Testis (tissue), 3 donors: ENCODE results near the gene IQGAP1. TPM values are rescaled to one million over a fixed set of nuclear protein-coding genes. Genes with fewer than 3 reads are reported as not detected.

Experiments
- DNase-seq: peaks from one replicate; pipeline ENCODE4 v3.0.0-alpha.2; 2019
- H3K27ac ChIP-seq, 2 donors: fragments of 200-600 bp; sonication (generic); one replicate each; pipeline ENCODE4 v1.5.1; 2019
- H3K27me3 ChIP-seq: fragments of 200-600 bp; sonication (generic); one replicate; pipeline ENCODE4 v1.5.1; 2019
- H3K36me3 ChIP-seq: fragments of 200-600 bp; sonication (generic); one replicate; pipeline ENCODE4 v1.5.1; 2017; ENCODE audit warnings: low read depth; ENCODE audit errors: missing control alignments
- H3K4me1 ChIP-seq: fragments of 200-600 bp; sonication (generic); one replicate; pipeline ENCODE4 v1.5.1; 2019
- H3K4me3 ChIP-seq, 2 donors: fragments of 200-600 bp; sonication (generic); one replicate each; pipeline ENCODE4 v1.5.1; 2017 to 2019
- H3K9me3 ChIP-seq: fragments of 200-600 bp; sonication (generic); one replicate; pipeline ENCODE4 v1.5.1; 2017
- POLR2A ChIP-seq: fragments of 450-650 bp; IDR thresholded peaks from one replicate; pipeline ENCODE4 v1.6.1; 2017; ENCODE audit warnings: antibody characterized with exemption, mild to moderate bottlenecking, moderate library complexity
- WGBS, 2 donors: methylation state at CpG; one replicate each; pipeline ENCODE4 v1.1.5; 2018; 5-methylcytosine and 5-hydroxymethylcytosine counted together
- intact Hi-C: fragments of 100-400 bp; cut with DNase I; formaldehyde crosslinking; loops from one replicate; pipeline ENCODE4 v1.15.1; 2023; ENCODE audit warnings: low total_unique reads
- polyA plus RNA-seq: library from polyadenylated mRNA; stranded (reverse); fragments of 350-450 nt; fragmentation: Illumina TruSeq; extraction: RNeasy Lipid Tissue Mini Kit (QIAGEN cat#74804); gene quantifications from one replicate; pipeline ENCODE4 v1.2.3, GENCODE V29; 2014; ENCODE audit warnings: low read depth, low replicate concordance; ENCODE audit not compliant: insufficient read depth
- total RNA-seq, 2 donors: library from RNA; depleted of rRNA; stranded (reverse); fragments of >200 nt; gene quantifications; one replicate each; pipeline ENCODE4 v1.2.3, GENCODE V29; 2016
- TF ChIP-seq, protein P1 (sequence below), 3 experiments: fragments of 450-650 bp in 2 of 3; fragments of 200-600 bp in 1 of 3; sonication (generic) in 1 of 3; IDR thresholded peaks; one replicate each; pipeline ENCODE4 v1.5.1; 2016 to 2019; ENCODE audit warnings: antibody characterized with exemption in 3 of 3, mild to moderate bottlenecking in 2 of 3, moderate library complexity in 1 of 3

Gene IQGAP1
- total and polyA plus RNA-seq, 3 donors from 2014 or later = 44.4 to 102 (median 86.9) TPM

- Histone ChIP-seq H3K27ac (peak overlapping the region in 1 of 2 donors; percentile 65), H3K36me3 (no peaks in the 10 kb centered on the region), H3K4me3 (no peak overlapping the region), H3K9me3 (no peaks in the 10 kb centered on the region), H3K27me3 (no peaks in the 10 kb centered on the region), H3K4me1 (peaks cover 30% of the 10 kb centered on the region)
- TF ChIP-seq POLR2A = no peak
- TF ChIP-seq, protein P1, sequence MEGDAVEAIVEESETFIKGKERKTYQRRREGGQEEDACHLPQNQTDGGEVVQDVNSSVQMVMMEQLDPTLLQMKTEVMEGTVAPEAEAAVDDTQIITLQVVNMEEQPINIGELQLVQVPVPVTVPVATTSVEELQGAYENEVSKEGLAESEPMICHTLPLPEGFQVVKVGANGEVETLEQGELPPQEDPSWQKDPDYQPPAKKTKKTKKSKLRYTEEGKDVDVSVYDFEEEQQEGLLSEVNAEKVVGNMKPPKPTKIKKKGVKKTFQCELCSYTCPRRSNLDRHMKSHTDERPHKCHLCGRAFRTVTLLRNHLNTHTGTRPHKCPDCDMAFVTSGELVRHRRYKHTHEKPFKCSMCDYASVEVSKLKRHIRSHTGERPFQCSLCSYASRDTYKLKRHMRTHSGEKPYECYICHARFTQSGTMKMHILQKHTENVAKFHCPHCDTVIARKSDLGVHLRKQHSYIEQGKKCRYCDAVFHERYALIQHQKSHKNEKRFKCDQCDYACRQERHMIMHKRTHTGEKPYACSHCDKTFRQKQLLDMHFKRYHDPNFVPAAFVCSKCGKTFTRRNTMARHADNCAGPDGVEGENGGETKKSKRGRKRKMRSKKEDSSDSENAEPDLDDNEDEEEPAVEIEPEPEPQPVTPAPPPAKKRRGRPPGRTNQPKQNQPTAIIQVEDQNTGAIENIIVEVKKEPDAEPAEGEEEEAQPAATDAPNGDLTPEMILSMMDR (IDR thresholded peaks at IDR 0.05) = no peak
- 74 to 82% methylated on average over 7 of the region's 7 CpGs for WGBS, 2 donors
- no peak for DNase-seq
- intact Hi-C loops = no loop called here
Observed at GRCh38 chr15:90400005-90400758, 12.1 kb downstream of the IQGAP1 start.

GRCh38 chr15:90400759-90401314 lies 12.8 kb downstream of the IQGAP1 start:
- Histone ChIP-seq H3K27ac (peak overlapping the region in 1 of 2 donors; percentile 65), H3K27me3 (no peaks in the 10 kb centered on the region), H3K36me3 (no peaks in the 10 kb centered on the region), H3K4me1 (peaks cover 27% of the 10 kb centered on the region), H3K4me3 (no peak overlapping the region), H3K9me3 (no peaks in the 10 kb centered on the region)
- TF ChIP-seq, protein P1 (IDR thresholded peaks at IDR 0.05) = no peak
- no peak for TF ChIP-seq POLR2A
- WGBS, 2 donors = 45 to 46% methylated on average over 7 of the region's 7 CpGs
- intact Hi-C loops = no loop called here
- DNase-seq = peak; percentile 58

DNA sequence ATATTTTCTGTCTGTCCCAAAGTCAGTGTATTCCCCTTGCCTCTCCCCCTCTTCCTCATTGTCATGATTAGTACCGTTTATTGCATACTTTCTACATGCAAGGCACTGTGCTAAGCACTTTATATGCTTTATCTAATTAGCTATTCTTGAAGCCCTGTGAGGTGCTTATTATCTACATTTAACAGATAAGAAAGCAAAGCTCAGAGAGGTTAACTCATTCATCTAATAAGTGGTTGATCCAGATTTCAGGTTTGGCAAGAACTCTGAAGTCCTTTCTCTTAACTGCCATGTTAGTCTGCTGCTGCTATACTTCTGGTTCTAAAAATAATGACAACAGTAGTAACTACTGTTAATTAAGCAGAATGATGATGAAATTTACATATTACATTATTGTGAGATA lies 13.5 kb downstream of the IQGAP1 start:
- intact Hi-C loops = no loop called here
- H3K4me1 ChIP-seq = peaks cover 24% of the 10 kb centered on the region

DNA sequence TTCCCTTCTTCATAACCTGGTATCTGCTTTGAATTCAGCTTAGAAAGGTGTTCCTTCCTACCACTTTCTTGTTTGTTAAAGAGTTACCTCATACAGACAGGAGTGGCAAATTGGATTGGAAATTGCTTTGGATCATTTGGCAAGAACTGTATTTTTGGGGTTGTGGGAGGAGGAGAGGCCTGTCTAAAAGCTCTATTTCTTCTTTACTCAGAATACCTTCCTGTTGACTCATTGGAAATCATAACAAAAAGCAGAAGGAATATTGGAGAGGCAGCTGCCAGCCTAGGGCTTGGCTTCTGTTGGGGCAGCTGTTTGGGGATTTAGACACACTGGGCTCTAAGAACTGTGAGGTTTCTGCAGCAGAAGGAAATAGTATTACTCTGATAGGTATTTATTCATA lies 14.2 kb downstream of the IQGAP1 start:
- intact Hi-C loops = no loop called here
- H3K27ac ChIP-seq = peak overlapping the region in 1 of 2 donors; percentile 26
- no peak overlapping the region for H3K4me3 ChIP-seq
- TF ChIP-seq, protein P1 (IDR thresholded peaks at IDR 0.05) = no peak
- TF ChIP-seq POLR2A = no peak
- no peaks in the 10 kb centered on the region for H3K36me3 ChIP-seq
- H3K4me1 ChIP-seq = peaks cover 24% of the 10 kb centered on the region
- H3K27me3 ChIP-seq = no peaks in the 10 kb centered on the region
- H3K9me3 ChIP-seq = no peaks in the 10 kb centered on the region
- DNase-seq = no peak

More for the DNA sequence above, 13.5 kb downstream of the IQGAP1 start:
- no peaks in the 10 kb centered on the region for H3K27me3 ChIP-seq
- TF ChIP-seq, protein P1 (IDR thresholded peaks at IDR 0.05) = no peak
- no peaks in the 10 kb centered on the region for H3K36me3 ChIP-seq
- no peak overlapping the region for H3K4me3 ChIP-seq
- H3K9me3 ChIP-seq = no peaks in the 10 kb centered on the region
- no peak overlapping the region for H3K27ac ChIP-seq
- WGBS, 2 donors = 22 to 26% methylated on average over 1 of the region's 1 CpG
- DNase-seq = no peak
